Adipose tissue (tissue), 3 donors: ENCODE results near the gene ING4. TPM values are rescaled to one million over a fixed set of nuclear protein-coding genes. Genes with fewer than 3 reads are reported as not detected.
"Not testable (repeated sequence)": the region's sequence is repeated elsewhere in the genome, so short reads cannot be mapped to it uniquely, and the experiment has no call there.

Experiments
- H3K27ac ChIP-seq: one replicate; pipeline ENCODE4 v1.5.1; 2013; ENCODE audit warnings: low read depth, low read length
- WGBS, 3 donors: extraction: QIAGEN DNeasy Blood & Tissue Kit; methylation state at CpG; one replicate each; pipeline ENCODE4 v1.1.7; 2013; 5-methylcytosine and 5-hydroxymethylcytosine counted together
- polyA plus RNA-seq, 3 donors: library from polyadenylated mRNA; stranded (reverse); fragments of 200-250 nt; gene quantifications; one replicate each; pipeline ENCODE4 v1.2.3, GENCODE V29; 2013
- donor health status: healthy with polysubstance abuse.
- donor health status: Bipolar disorder and iron deficiency.
- donor health status: healthy.

ING4 gene
- polyA plus RNA-seq, result 10 to 100 TPM; 23.2 to 28.7 (median 25.2) TPM

GRCh38 chr12:6662906-6663742, at the start of gene ING4:
TSS of gene ING4 (minus strand) at chr12:6663119. CDS start at chr12:6663101, 18 bp downstream.
- no peak within 1 kb of the TSS for H3K27ac ChIP-seq
- whole genome bisulfite sequencing, 3 donors, result 2% methylated on average over 34 to 37 of the region's 37 CpGs

- H3K27ac ChIP-seq, result no peak overlapping the region
- 53 to 79% (median 66%) methylated on average over 16 of the region's 16 CpGs for WGBS, 3 donors
Measured at GRCh38 chr12:6708960-6709394, 46.1 kb upstream of the ING4 start.

- not testable (repeated sequence) for H3K27ac ChIP-seq
- 85 to 93% (median 92%) methylated on average over 15 to 21 of the region's 21 CpGs for WGBS, 3 donors
Measured at GRCh38 chr12:6708351-6708750, 45.4 kb upstream of the ING4 start.

- WGBS, 3 donors, result 12 to 15% (median 14%) methylated on average over 10 of the region's 10 CpGs
- H3K27ac ChIP-seq, result no peak overlapping the region
Measured at GRCh38 chr12:6703631-6704030, 40.7 kb upstream of the ING4 start.

- no peak overlapping the region for H3K27ac ChIP-seq
- 28 to 31% (median 29%) methylated on average over 13 of the region's 13 CpGs for WGBS, 3 donors
Measured at GRCh38 chr12:6701078-6701768, 38.3 kb upstream of the ING4 start.

DNA sequence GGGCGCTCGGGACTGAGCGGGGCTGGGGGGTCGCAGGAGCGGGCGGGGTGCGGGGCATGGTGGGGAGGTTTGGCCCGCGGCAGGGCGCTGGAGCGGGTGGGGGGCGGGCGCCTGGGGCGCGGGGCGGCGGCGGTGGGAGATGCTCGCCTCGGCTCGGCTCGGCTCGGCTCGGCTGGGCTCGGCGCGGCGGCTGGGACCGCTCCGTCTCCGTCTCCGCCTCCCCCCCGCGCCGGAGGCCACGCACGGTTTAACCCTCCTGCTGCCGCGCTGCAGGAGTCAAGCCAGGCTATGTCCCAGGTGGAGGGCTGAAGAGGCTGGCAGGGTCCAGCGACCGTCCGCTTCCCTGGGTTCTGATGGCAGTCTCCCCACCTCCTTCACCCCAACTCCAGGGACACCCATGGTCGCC, 37.7 kb upstream of the ING4 start, which contains the start of gene PIANP:
Gene PIANP, minus strand, starts transcription at position 170 of the 406 bp plus-strand sequence. CDS start 2,754 bp downstream, outside the sequence.
- no peak within 1 kb of the TSS for H3K27ac ChIP-seq
- 0 to 1% (median 1%) methylated on average over 10 to 40 of the region's 43 CpGs for WGBS, 3 donors

- WGBS, 3 donors, result 0 to 2% (median 0%) methylated on average over 36 to 65 of the region's 65 CpGs
Measured at GRCh38 chr12:6699989-6700645, 37.2 kb upstream of the ING4 start.

DNA sequence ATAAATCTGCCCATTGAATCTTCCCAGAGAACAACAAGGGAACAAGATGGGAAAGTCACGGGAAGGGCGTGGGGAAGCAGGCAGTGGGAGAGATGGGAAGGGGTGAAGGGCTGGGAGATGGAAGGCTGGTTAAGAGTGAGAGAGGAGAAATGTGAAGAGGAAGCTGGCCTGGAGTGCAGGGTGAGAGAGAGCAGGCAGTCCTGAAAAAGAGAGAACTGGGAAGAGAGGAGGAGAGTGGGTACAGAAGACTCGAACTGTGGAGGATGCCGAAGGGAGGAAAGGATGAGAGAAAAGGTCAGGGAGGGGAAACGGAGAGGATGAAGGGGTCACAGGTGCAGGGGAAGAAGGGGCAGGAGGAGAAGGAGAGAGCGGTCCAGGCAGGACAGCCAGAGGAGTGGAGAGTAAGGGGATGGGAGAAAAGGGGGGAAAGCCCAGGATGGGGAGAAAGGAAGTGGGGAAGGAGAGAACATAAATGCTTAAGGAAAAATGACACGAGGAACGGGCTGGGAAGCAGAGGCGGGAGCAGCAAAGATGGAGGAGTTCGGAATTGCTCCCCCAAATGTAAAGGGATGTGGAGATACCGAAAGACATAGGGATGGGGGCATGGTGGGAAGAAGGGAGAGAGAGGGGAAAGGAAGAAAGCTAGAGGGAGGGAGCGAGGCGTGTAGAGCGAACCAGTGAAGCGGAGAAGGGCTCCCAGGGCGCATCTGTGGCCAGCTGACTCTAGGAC, 36.5 kb upstream of the ING4 start:
- H3K27ac ChIP-seq, result no peak overlapping the region
- WGBS, 3 donors, result 15 to 23% (median 22%) methylated on average over 11 to 16 of the region's 16 CpGs

More at GRCh38 chr12:6699989-6700645, 37.2 kb upstream of the ING4 start:
- H3K27ac ChIP-seq, result no peak overlapping the region

- WGBS, 3 donors, result 49 to 57% (median 55%) methylated on average over 8 of the region's 8 CpGs
- H3K27ac ChIP-seq, result no peak overlapping the region
Measured at GRCh38 chr12:6698352-6699046, 35.6 kb upstream of the ING4 start.

GRCh38 chr12:6697584-6698351, 34.8 kb upstream of the ING4 start:
- WGBS, 3 donors, result 72 to 75% (median 73%) methylated on average over 17 of the region's 17 CpGs
- H3K27ac ChIP-seq, result no peak overlapping the region

DNA sequence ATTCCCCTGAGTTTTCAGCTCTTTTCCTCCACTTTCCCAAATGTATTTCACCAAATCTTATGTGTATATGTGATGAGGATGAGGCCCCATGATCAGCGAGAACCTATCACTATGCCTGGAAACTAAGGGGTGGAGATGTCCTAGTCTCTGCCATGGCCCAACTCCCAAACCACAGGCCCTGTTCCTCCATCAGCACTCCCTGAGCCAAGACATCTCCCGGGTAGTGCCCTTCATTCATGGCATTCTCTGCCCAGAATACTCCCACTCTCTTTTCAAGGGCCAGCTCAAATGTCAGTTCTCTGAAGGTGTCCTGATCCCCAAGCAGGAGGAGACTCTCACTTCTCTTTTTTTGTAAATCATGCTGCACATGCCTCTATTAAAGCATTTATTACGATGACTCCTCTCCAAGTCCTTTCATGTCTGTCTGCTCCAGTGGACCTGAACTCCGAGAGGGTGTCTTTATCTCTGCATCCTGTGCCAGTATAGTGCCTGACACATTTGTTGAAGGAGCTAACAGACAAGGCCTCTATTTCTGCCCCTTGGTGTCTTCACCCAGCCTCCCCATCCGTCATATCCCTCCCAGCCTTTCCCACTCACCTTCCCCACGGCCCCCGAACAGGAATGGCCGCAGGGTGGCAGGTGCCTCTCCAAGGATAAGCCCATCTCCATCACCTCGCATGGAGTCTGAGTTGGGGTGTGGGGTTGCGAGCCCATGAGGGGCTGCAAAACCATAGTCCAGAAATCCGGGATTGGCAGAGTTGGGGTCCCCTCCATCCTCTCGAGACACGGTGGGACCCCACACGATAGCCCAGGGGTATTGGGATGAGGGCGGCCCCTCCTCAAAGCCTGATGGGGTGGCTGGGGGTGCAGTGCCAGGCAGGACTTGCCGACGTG, 34.0 kb upstream of the ING4 start:
- no peak overlapping the region for H3K27ac ChIP-seq

GRCh38 chr12:6695313-6696045, 32.6 kb upstream of the ING4 start:
- WGBS, 3 donors, result 70 to 78% (median 76%) methylated on average over 9 to 11 of the region's 11 CpGs
- H3K27ac ChIP-seq, result no peak overlapping the region

More for the DNA sequence above, 34.0 kb upstream of the ING4 start:
- WGBS, 3 donors, result 79 to 83% (median 80%) methylated on average over 15 to 17 of the region's 17 CpGs

DNA sequence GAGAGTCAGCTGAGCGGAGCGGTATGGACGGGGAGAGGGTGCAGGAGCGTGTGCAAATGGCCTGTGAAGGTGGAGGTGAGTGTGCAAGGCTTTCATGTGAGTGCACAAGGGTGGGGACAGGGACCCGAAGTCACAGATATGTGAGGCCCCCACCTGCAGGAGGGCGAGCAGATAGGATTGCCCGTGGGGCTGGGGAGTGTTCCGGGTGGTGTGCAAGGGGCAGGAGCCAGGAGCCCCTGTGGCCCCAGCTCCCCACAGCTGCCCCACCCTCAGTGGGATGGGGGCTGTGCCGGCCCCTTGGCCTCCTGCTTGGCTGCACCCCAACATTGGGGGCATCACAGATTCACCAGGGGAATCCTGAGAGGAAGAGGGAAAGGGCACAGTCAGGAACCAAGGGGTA, 31.8 kb upstream of the ING4 start:
- 66 to 81% (median 80%) methylated on average over 9 of the region's 9 CpGs for whole genome bisulfite sequencing, 3 donors
- H3K27ac ChIP-seq, result no peak overlapping the region

DNA sequence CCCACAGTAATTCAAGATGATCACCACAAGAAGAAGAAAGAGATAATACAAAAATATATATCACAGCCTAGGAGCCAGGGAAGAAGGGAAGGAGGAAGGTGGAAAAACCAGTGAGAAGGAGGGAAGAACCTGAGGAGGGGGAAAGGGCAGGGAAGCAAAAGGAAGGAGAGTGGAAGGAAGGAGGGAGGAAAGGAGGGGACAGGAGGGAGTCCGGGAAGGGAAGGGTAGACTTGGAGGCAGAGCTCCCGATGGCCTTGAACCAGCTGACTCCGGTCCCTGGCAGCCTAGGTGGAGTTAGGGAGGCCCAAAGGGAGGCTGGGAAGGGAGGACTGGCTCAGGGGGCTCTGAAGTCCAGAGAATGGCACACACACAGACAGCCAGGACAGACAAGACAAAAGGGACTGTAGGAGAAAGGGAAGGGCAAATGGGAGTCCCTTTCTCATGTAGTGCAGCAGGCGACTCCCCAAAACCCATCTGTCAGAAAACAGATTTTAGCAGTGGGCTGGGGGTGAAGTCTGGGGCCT, 31.0 kb upstream of the ING4 start:
- WGBS, 3 donors, result 64 to 79% (median 66%) methylated on average over 4 of the region's 4 CpGs
- H3K27ac ChIP-seq, result no peak overlapping the region

GRCh38 chr12:6692888-6693287, 30.0 kb upstream of the ING4 start:
- H3K27ac ChIP-seq, result no peak overlapping the region
- 57 to 72% (median 68%) methylated on average over 2 of the region's 2 CpGs for WGBS, 3 donors
